HCT116 (cell line): ENCODE results near the gene VHLL. TPM values are rescaled to one million over a fixed set of nuclear protein-coding genes. Genes with fewer than 3 reads are reported as not detected.

Experiments
- ATAC-seq: fragments of 200-7000 bp; cut with Tn5 transposase; 2 replicates; pipeline ENCODE4 v1.9.1; 2020; ENCODE audit warnings: mild to moderate bottlenecking, moderate library complexity
- BruUV-seq: library from RNA; stranded (reverse); fragments of 400-500 nt; replicated peaks from 2 replicates; lab custom pipeline; 2021; lab: Mats Ljungman, UMichigan
- CTCF ChIA-PET: fragments of 300-600 bp; sonication (Branson Sonifier 250); formaldehyde crosslinking; loops from one replicate; lab custom pipeline; 2021; ENCODE audit warnings: antibody characterized with exemption; lab: Charles Lee
- POLR2A ChIA-PET: fragments of 300-600, 350-600 bp; sonication (Branson Sonifier 250); formaldehyde crosslinking; loops from one replicate; lab custom pipeline; 2021; ENCODE audit warnings: antibody characterized with exemption; lab: Charles Lee
- RAD21 ChIA-PET, 2 experiments: fragments of 300-600 bp; sonication (Branson Sonifier 250); formaldehyde crosslinking; loops; one replicate each; lab custom pipeline; 2023; ENCODE audit warnings: low total read pairs in 2 of 2; ENCODE audit not compliant: uncharacterized antibody in 2 of 2, unreplicated experiment in 2 of 2, low non-redundant PET in 1 of 2; lab: Charles Lee
- DNase-seq: peaks from one replicate; pipeline ENCODE4 v3.0.0-alpha.2; 2010; ENCODE audit warnings: low read depth, low spot score
- H2AFZ ChIP-seq: fragments of 200-600 bp; shearing (Covaris generic), sonication (generic); 2 replicates; pipeline ENCODE4 v1.6.1; 2017; ENCODE audit warnings: low read depth, mixed run types, mixed read lengths, antibody characterized with exemption, low read length; ENCODE audit not compliant: poor library complexity, severe bottlenecking
- H3K27ac ChIP-seq: 2 replicates; pipeline ENCODE4 v1.5.1; 2012; ENCODE audit warnings: low read depth, low read length
- H3K27me3 ChIP-seq: fragments of 200-600 bp; sonication (generic); 2 replicates; pipeline ENCODE4 v1.6.1; 2016; ENCODE audit warnings: mixed run types, low read length, mixed read lengths; ENCODE audit not compliant: insufficient read depth
- H3K36me3 ChIP-seq, 2 experiments: fragments of 200-500 bp in 1 of 2; fragments of 200-600 bp in 1 of 2; sonication (Bioruptor generic) in 1 of 2; sonication (generic) in 1 of 2; 2 replicates each; pipeline versions ENCODE4 v1.5.1 to v1.6.1; 2014 to 2016; ENCODE audit warnings: low read length in 2 of 2, inconsistent platforms in 1 of 2, mixed read lengths in 1 of 2, mixed run types in 1 of 2; ENCODE audit not compliant: insufficient read depth in 2 of 2, control insufficient read depth in 1 of 2
- H3K4me1 ChIP-seq, 2 experiments: fragments of 200-600 bp in 1 of 2; sonication (generic) in 1 of 2; 2 replicates each; pipeline versions ENCODE4 v1.5.1 to v1.6.1; 2012 to 2017; ENCODE audit warnings: low read length in 2 of 2, inconsistent platforms in 1 of 2, mild to moderate bottlenecking in 1 of 2, mixed read lengths in 1 of 2, mixed run types in 1 of 2, moderate library complexity in 1 of 2; ENCODE audit not compliant: insufficient read depth in 2 of 2, control insufficient read depth in 1 of 2
- H3K4me2 ChIP-seq: fragments of 200-600 bp; sonication (generic); 2 replicates; pipeline ENCODE4 v1.6.1; 2017; ENCODE audit warnings: mixed run types, low read length, mixed read lengths
- H3K4me3 ChIP-seq, 2 experiments: fragments of 200-600 bp in 1 of 2; sonication (generic) in 1 of 2; replicated peaks in 1 of 2; 2 replicates each; pipeline ENCODE4 v1.5.1; 2011 to 2016; ENCODE audit warnings: low read length in 2 of 2, control low read depth in 1 of 2, low read depth in 1 of 2, mild to moderate bottlenecking in 1 of 2, mixed read lengths in 1 of 2, mixed run types in 1 of 2
- H3K79me2 ChIP-seq: fragments of 200-600 bp; sonication (generic); 2 replicates; pipeline ENCODE4 v1.6.1; 2017; ENCODE audit warnings: mild to moderate bottlenecking, mixed run types, low read length, moderate library complexity, mixed read lengths; ENCODE audit not compliant: insufficient read depth
- H3K9ac ChIP-seq: fragments of 200-600 bp; sonication (generic); 2 replicates; pipeline ENCODE4 v1.6.1; 2016; ENCODE audit warnings: low read length, mixed read lengths
- H3K9me2 ChIP-seq: fragments of 200-600 bp; sonication (generic), shearing (Covaris generic); 2 replicates; pipeline ENCODE4 v1.6.1; 2017; ENCODE audit warnings: mixed run types, mild to moderate bottlenecking, moderate library complexity; ENCODE audit not compliant: insufficient read depth
- H3K9me3 ChIP-seq, 2 experiments: fragments of 200-500 bp in 1 of 2; fragments of 200-600 bp in 1 of 2; sonication (Bioruptor generic) in 1 of 2; sonication (generic) in 1 of 2; 2 replicates each; pipeline ENCODE4 v1.6.1; 2014 to 2017; ENCODE audit warnings: low read length in 2 of 2, mixed read lengths in 2 of 2, inconsistent platforms in 1 of 2, low read depth in 1 of 2, mild to moderate bottlenecking in 1 of 2, mixed run types in 1 of 2, moderate library complexity in 1 of 2; ENCODE audit not compliant: control insufficient read depth in 1 of 2, insufficient read depth in 1 of 2
- H4K20me1 ChIP-seq: fragments of 200-600 bp; sonication (generic), shearing (Covaris generic); 2 replicates; pipeline ENCODE4 v1.6.1; 2017; ENCODE audit warnings: mixed run types, mild to moderate bottlenecking, moderate library complexity; ENCODE audit not compliant: insufficient read depth
- EGR1 ChIP-seq: IDR thresholded peaks from 2 replicates; pipeline ENCODE4 v1.6.1; 2012; ENCODE audit warnings: low read depth
- EZH2 ChIP-seq: fragments of 200-600 bp; sonication (generic); IDR thresholded peaks from 2 replicates; pipeline ENCODE4 v1.6.1; 2017; ENCODE audit warnings: antibody characterized with exemption, mixed run types
- JUND ChIP-seq: IDR thresholded peaks from 2 replicates; pipeline ENCODE4 v1.6.1; 2012
- REST ChIP-seq: IDR thresholded peaks from 2 replicates; pipeline ENCODE4 v1.6.1; 2012; ENCODE audit warnings: low read depth
- SP1 ChIP-seq: IDR thresholded peaks from 2 replicates; pipeline ENCODE4 v1.6.1; 2012; ENCODE audit warnings: low read depth
- TCF7L2 ChIP-seq: IDR thresholded peaks from 2 replicates; pipeline ENCODE4 v1.7.0; 2011; ENCODE audit warnings: borderline replicate concordance, inconsistent platforms; ENCODE audit not compliant: insufficient read depth, insufficient read length; ENCODE audit errors: extremely low read depth
- intact Hi-C: fragments of 100-400 bp; cut with micrococcal nuclease; formaldehyde crosslinking; loops from 2 replicates; pipeline ENCODE4 v1.10.0; 2022
- total RNA-seq: library from RNA; stranded (reverse); gene quantifications from one replicate; pipeline ENCODE4 v1.2.1, GENCODE V29; 2021; ENCODE audit not compliant: unreplicated experiment

VHLL gene
- total RNA-seq, 1 experiment from 2014 or later: not detected

- H3K27ac ChIP-seq: peak overlapping the region; percentile 78
- intact Hi-C loops: no loop called here
Measured at GRCh38 chr1:156337052-156337887, 38.2 kb upstream of the VHLL start.

More at GRCh38 chr1:156337052-156337887, 38.2 kb upstream of the VHLL start:
- POLR2A ChIA-PET: interaction anchor here (0.7 to 1.3 kb wide), 2 partner anchors 15 to 23 kb away, joined by 3 read pairs; no protein-coding TSS in a partner anchor
- BruUV-seq: TSS peak; percentile 44
- RAD21 ChIA-PET: no interaction called here
- no peak for TF ChIP-seq EZH2
- TF ChIP-seq REST: no peak
- TF ChIP-seq JUND: no peak
- TF ChIP-seq SP1: no peak
- no peak for TF ChIP-seq EGR1
- no peak for TF ChIP-seq TCF7L2
- TF ChIP-seq, all 23 proteins: peak for 0
- H3K9ac ChIP-seq: peak overlapping the region; percentile 91
- H3K4me1 ChIP-seq: peaks cover 7 to 22% of the 10 kb centered on the region in 2 experiments
- no peaks in the 10 kb centered on the region for H3K27me3 ChIP-seq
- H3K79me2 ChIP-seq: peaks cover 58% of the 10 kb centered on the region
- peak overlapping the region; percentile 75 to 98 for H3K4me3 ChIP-seq
- ATAC-seq: peak; percentile 5
- no peaks in the 10 kb centered on the region for H3K9me3 ChIP-seq
- no peak overlapping the region for H2AFZ ChIP-seq
- CTCF ChIA-PET: interaction anchor here (0.9 to 1.1 kb wide), 2 partner anchors 15 to 18 kb away, joined by 3 to 4 read pairs; no protein-coding TSS in a partner anchor
- DNase-seq: no peak
- H3K36me3 ChIP-seq: peaks cover 36 to 41% of the 10 kb centered on the region in 2 experiments
- H4K20me1 ChIP-seq: peaks cover 26% of the 10 kb centered on the region; the same call in 1 of the 2 replicates
- no peaks in the 10 kb centered on the region for H3K9me2 ChIP-seq
- H3K4me2 ChIP-seq: peak overlapping the region; percentile 86
